Subcutaneous abdominal adipose tissue (tissue), 5 donors: Measurements from ENCODE around the gene PIGX.

ENCODE experiments used
- H3K27ac ChIP-seq: one replicate; pipeline ENCODE4 v1.7.0; 2013; ENCODE audit warnings: low read depth, mild to moderate bottlenecking, inconsistent platforms, low read length, moderate library complexity
- H3K27me3 ChIP-seq, 5 donors: one replicate each; pipeline ENCODE4 v1.7.0; 2013; ENCODE audit warnings: low read length in 5 of 5, inconsistent platforms in 1 of 5; ENCODE audit not compliant: control insufficient read depth in 5 of 5, insufficient read depth in 4 of 5
- H3K36me3 ChIP-seq, 5 donors: one replicate each; pipeline ENCODE4 v1.7.0; 2013; ENCODE audit warnings: low read length in 5 of 5; ENCODE audit not compliant: control insufficient read depth in 5 of 5, insufficient read depth in 5 of 5
- H3K4me1 ChIP-seq, 5 donors: one replicate each; pipeline ENCODE4 v1.7.0; 2013; ENCODE audit warnings: low read length in 5 of 5, mild to moderate bottlenecking in 3 of 5, moderate library complexity in 1 of 5; ENCODE audit not compliant: control insufficient read depth in 5 of 5, insufficient read depth in 5 of 5
- H3K4me3 ChIP-seq, 5 donors: one replicate each; pipeline ENCODE4 v1.7.0; 2013; ENCODE audit warnings: low read length in 5 of 5, low read depth in 1 of 5
- H3K9ac ChIP-seq, 5 donors: one replicate each; pipeline ENCODE4 v1.7.0; 2013; ENCODE audit warnings: low read length in 5 of 5, mild to moderate bottlenecking in 4 of 5, moderate library complexity in 3 of 5
- H3K9me3 ChIP-seq, 5 donors: one replicate each; pipeline ENCODE4 v1.7.0; 2013; ENCODE audit warnings: low read length in 5 of 5; ENCODE audit not compliant: control insufficient read depth in 5 of 5
- donor health status: healthy.
- donor health status: healthy.
- donor health status: healthy.
- donor health status: healthy.
- donor health status: healthy.

Gene PIGX

DNA sequence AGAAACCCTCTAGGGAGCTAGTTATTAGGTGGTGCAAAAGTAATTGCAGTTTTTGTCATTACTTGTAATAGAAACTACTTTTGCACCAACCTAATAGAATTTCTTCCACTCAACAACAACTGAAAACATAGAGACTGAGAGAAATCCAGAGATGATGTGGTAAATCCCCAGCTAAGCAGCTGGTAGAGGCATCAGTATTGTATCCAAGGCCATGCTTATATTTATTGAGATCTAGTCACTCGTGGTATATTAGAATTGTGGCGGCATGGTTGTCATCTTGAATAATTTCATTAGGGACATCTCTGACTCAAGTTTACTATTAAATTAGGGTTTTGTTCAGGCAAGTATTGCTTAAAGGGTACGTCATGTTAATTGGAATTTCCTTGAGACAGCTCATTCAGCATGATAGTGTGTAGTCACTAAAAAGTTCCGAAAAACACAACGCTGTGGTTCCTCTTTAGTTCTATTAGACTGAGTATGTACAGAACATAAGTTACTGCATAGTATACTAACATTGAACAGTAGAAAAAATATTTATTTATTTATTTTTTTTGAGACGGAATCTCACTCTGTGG is 62.8 kb downstream of the PIGX start:
- no peak overlapping the region for H3K4me3 ChIP-seq
- no peaks in the 10 kb centered on the region for H3K27me3 ChIP-seq
- H3K9ac ChIP-seq, result no peak overlapping the region
- peaks cover 0 to 16% (median 8%) of the 10 kb centered on the region in 5 donors for H3K4me1 ChIP-seq
- H3K27ac ChIP-seq, result peak overlapping the region; percentile 6
- peaks cover 0 to 10% (median 2%) of the 10 kb centered on the region in 5 donors for H3K36me3 ChIP-seq
- no peaks in the 10 kb centered on the region for H3K9me3 ChIP-seq

DNA sequence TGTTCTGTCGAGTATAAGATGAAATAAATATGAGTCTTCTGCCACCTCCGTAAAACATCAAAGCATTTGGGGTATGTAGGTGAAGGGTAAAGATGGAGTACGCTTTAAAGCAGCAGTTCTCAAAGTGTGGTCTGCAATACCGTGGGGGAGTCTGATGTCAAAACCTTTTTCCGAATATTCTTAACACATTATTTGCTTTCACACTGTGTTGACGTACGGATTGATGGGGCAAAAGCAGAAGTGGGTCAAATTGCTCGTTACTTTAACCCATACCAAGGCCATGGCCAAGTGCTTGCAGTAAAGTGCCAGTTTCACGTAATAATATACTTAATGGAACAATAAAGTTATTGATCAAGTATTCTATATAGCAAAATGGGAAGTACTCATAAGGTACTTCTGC is 63.8 kb downstream of the PIGX start:
- Histone ChIP-seq H3K4me3 (no peak overlapping the region), H3K36me3 (peaks cover 0 to 14% (median 4%) of the 10 kb centered on the region in 5 donors), H3K27me3 (no peaks in the 10 kb centered on the region), H3K27ac (no peak overlapping the region), H3K9ac (no peak overlapping the region), H3K4me1 (peaks cover 0 to 16% (median 8%) of the 10 kb centered on the region in 5 donors), H3K9me3 (no peaks in the 10 kb centered on the region)

DNA sequence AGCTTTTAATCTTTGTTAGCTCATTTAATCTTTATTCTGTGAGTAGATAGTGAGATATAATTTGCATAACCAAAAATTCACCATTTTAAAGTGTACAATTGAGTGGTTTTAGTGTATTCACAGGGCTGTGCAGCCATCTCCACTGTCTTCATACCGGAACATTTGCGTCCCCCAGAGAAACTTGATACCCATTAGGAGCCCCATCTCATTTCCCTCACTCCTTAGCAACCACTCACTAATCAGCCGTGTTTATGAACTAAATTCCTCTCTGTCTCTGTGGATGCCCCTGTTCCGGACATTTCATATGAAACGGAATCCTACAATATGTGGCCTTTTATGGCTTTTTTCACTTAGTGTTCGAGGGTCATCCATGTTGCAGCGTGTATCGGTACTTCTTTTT is 65.7 kb downstream of the PIGX start:
- Histone ChIP-seq H3K4me1 (peaks cover 0 to 16% (median 8%) of the 10 kb centered on the region in 5 donors), H3K4me3 (no peak overlapping the region), H3K9me3 (no peaks in the 10 kb centered on the region), H3K27me3 (no peaks in the 10 kb centered on the region), H3K9ac (no peak overlapping the region), H3K27ac (no peak overlapping the region), H3K36me3 (peaks cover 0 to 13% (median 7%) of the 10 kb centered on the region in 5 donors)

GRCh38 chr3:196778755-196779154 is 66.6 kb downstream of the PIGX start:
- no peak overlapping the region for H3K4me3 ChIP-seq
- peaks cover 9 to 18% (median 16%) of the 10 kb centered on the region in 5 donors for H3K36me3 ChIP-seq
- H3K27me3 ChIP-seq, result no peaks in the 10 kb centered on the region
- H3K9me3 ChIP-seq, result no peaks in the 10 kb centered on the region
- no peak overlapping the region for H3K27ac ChIP-seq
- no peak overlapping the region for H3K9ac ChIP-seq
- H3K4me1 ChIP-seq, result peaks cover 0 to 16% (median 8%) of the 10 kb centered on the region in 5 donors

DNA sequence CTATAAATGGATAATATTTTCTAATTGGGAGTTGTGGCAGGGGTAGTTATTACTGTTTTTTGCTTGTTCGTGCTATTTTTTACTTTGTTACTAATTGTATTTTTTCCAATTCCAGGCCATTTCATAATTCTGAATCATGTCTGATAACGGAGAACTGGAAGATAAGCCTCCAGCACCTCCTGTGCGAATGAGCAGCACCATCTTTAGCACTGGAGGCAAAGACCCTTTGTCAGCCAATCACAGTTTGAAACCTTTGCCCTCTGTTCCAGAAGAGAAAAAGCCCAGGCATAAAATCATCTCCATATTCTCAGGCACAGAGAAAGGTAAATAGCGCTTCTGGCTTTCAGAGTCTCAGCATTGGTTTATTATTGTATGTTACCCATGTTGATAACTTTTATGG is 70.3 kb downstream of the PIGX start:
- Histone ChIP-seq H3K9ac (no peak overlapping the region), H3K27me3 (no peaks in the 10 kb centered on the region), H3K27ac (no peak overlapping the region), H3K9me3 (no peaks in the 10 kb centered on the region), H3K4me1 (peaks cover 0 to 2% (median 0%) of the 10 kb centered on the region in 5 donors), H3K4me3 (no peak overlapping the region), H3K36me3 (peaks cover 9 to 26% (median 22%) of the 10 kb centered on the region in 5 donors)
